Neuron (in vitro differentiated cells): Measurements from ENCODE around the gene MCL1.

Source experiments
- H2AFZ ChIP-seq: one replicate; pipeline ENCODE4 v1.6.1; 2013; ENCODE audit warnings: low read depth, mild to moderate bottlenecking, inconsistent platforms, low read length, moderate library complexity
- H3K27me3 ChIP-seq: one replicate; pipeline ENCODE4 v1.6.1; 2013; ENCODE audit warnings: low read length; ENCODE audit not compliant: insufficient read depth
- H3K36me3 ChIP-seq: one replicate; pipeline ENCODE4 v1.6.1; 2013; ENCODE audit warnings: low read length; ENCODE audit not compliant: insufficient read depth
- H3K4me1 ChIP-seq: one replicate; pipeline ENCODE4 v1.6.1; 2013; ENCODE audit warnings: low read length; ENCODE audit not compliant: insufficient read depth
- H3K4me3 ChIP-seq: 2 replicates; pipeline ENCODE4 v1.5.1; 2013; ENCODE audit warnings: mild to moderate bottlenecking, low read length, moderate library complexity
- H3K9me3 ChIP-seq: one replicate; pipeline ENCODE4 v1.6.1; 2013; ENCODE audit warnings: low read length

MCL1 gene

GRCh38 chr1:150555198-150555970, 24.0 kb downstream of the MCL1 start:
- peaks cover 8% of the 10 kb centered on the region for H3K4me1 ChIP-seq
- no peak overlapping the region for H3K4me3 ChIP-seq
- peaks cover 3% of the 10 kb centered on the region for H3K36me3 ChIP-seq

GRCh38 chr1:150554086-150554452, 25.3 kb downstream of the MCL1 start:
- H3K36me3 ChIP-seq, result peaks cover 3% of the 10 kb centered on the region
- H3K9me3 ChIP-seq, result no peaks in the 10 kb centered on the region
- H3K4me3 ChIP-seq, result no peak overlapping the region
- no peaks in the 10 kb centered on the region for H3K27me3 ChIP-seq
- H2AFZ ChIP-seq, result no peak overlapping the region
- H3K4me1 ChIP-seq, result peaks cover 3% of the 10 kb centered on the region

More at GRCh38 chr1:150555198-150555970, 24.0 kb downstream of the MCL1 start:
- H3K9me3 ChIP-seq, result no peaks in the 10 kb centered on the region
- H2AFZ ChIP-seq, result no peak overlapping the region
- no peaks in the 10 kb centered on the region for H3K27me3 ChIP-seq

GRCh38 chr1:150553392-150554085, 25.9 kb downstream of the MCL1 start:
- Histone ChIP-seq H3K27me3 (no peaks in the 10 kb centered on the region), H3K36me3 (peaks cover 3% of the 10 kb centered on the region), H3K4me3 (no peak overlapping the region), H2AFZ (no peak overlapping the region), H3K9me3 (no peaks in the 10 kb centered on the region), H3K4me1 (peaks cover 5% of the 10 kb centered on the region)

GRCh38 chr1:150552911-150553289, 26.5 kb downstream of the MCL1 start:
- H3K4me3 ChIP-seq, result no peak overlapping the region
- H2AFZ ChIP-seq, result no peak overlapping the region
- H3K4me1 ChIP-seq, result peaks cover 7% of the 10 kb centered on the region
- H3K27me3 ChIP-seq, result no peaks in the 10 kb centered on the region
- H3K36me3 ChIP-seq, result peaks cover 3% of the 10 kb centered on the region
- no peaks in the 10 kb centered on the region for H3K9me3 ChIP-seq

- H3K36me3 ChIP-seq, result peaks cover 3% of the 10 kb centered on the region
- H3K4me1 ChIP-seq, result peaks cover 7% of the 10 kb centered on the region
- H3K4me3 ChIP-seq, result no peak overlapping the region
- H2AFZ ChIP-seq, result no peak overlapping the region
- no peaks in the 10 kb centered on the region for H3K27me3 ChIP-seq
- no peaks in the 10 kb centered on the region for H3K9me3 ChIP-seq
Measured at GRCh38 chr1:150552128-150552910, 27.1 kb downstream of the MCL1 start.

GRCh38 chr1:150551784-150552127, 27.7 kb downstream of the MCL1 start:
- Histone ChIP-seq H2AFZ (no peak overlapping the region), H3K9me3 (no peaks in the 10 kb centered on the region), H3K36me3 (peaks cover 3% of the 10 kb centered on the region), H3K27me3 (no peaks in the 10 kb centered on the region), H3K4me3 (no peak overlapping the region), H3K4me1 (peaks cover 7% of the 10 kb centered on the region)

GRCh38 chr1:150551051-150551783, 28.2 kb downstream of the MCL1 start:
- Histone ChIP-seq H3K36me3 (peaks cover 3% of the 10 kb centered on the region), H3K27me3 (no peaks in the 10 kb centered on the region), H3K4me1 (peaks cover 7% of the 10 kb centered on the region), H3K4me3 (no peak overlapping the region), H2AFZ (no peak overlapping the region), H3K9me3 (no peaks in the 10 kb centered on the region)

GRCh38 chr1:150550222-150551050, 29.0 kb downstream of the MCL1 start:
- Histone ChIP-seq H3K36me3 (peaks cover under 1% of the 10 kb centered on the region), H3K4me1 (peaks cover 7% of the 10 kb centered on the region), H3K9me3 (no peaks in the 10 kb centered on the region), H3K4me3 (no peak overlapping the region), H2AFZ (no peak overlapping the region), H3K27me3 (no peaks in the 10 kb centered on the region)

GRCh38 chr1:150549496-150550221, 29.8 kb downstream of the MCL1 start:
- Histone ChIP-seq H3K9me3 (no peaks in the 10 kb centered on the region), H3K36me3 (no peaks in the 10 kb centered on the region), H3K27me3 (no peaks in the 10 kb centered on the region), H3K4me3 (peak overlapping the region; percentile 12), H3K4me1 (peaks cover 7% of the 10 kb centered on the region), H2AFZ (no peak overlapping the region)

- peak within 1 kb of the TSS; percentile 99 for H2AFZ ChIP-seq
- H3K4me3 ChIP-seq, result peak within 1 kb of the TSS; percentile 57
- H3K36me3 ChIP-seq, result no peaks in the 10 kb centered on the region
- H3K4me1 ChIP-seq, result peaks cover 8% of the 10 kb centered on the region
- no peaks in the 10 kb centered on the region for H3K27me3 ChIP-seq
- no peaks in the 10 kb centered on the region for H3K9me3 ChIP-seq
Measured at GRCh38 chr1:150548632-150549495, 30.5 kb downstream of the MCL1 start, which contains the start of gene ADAMTSL4. ADAMTSL4 (plus strand) TSS chr1:150549408; CDS start chr1:150552289, 2,881 bp downstream.

GRCh38 chr1:150548324-150548631, 31.1 kb downstream of the MCL1 start:
- Histone ChIP-seq H3K4me3 (peak overlapping the region; percentile 57), H3K9me3 (no peaks in the 10 kb centered on the region), H3K27me3 (no peaks in the 10 kb centered on the region), H2AFZ (peak overlapping the region; percentile 99), H3K4me1 (peaks cover 11% of the 10 kb centered on the region), H3K36me3 (no peaks in the 10 kb centered on the region)
